ENCODE results near the gene STAU1. TPM values are rescaled to one million over a fixed set of nuclear protein-coding genes. Genes with fewer than 3 reads are reported as not detected.

The STAU1 gene
- total RNA-seq, 4 donors from 2014 or later, result 64.2 to 79.8 (median 70.9) TPM

GRCh38 chr20:49078310-49078709, 109.8 kb downstream of the STAU1 start:
- Histone ChIP-seq H3K27me3 (no peaks in the 10 kb centered on the region), H3K9me3 (no peaks in the 10 kb centered on the region), H3K27ac (no peak overlapping the region), H3K36me3 (peaks cover 2 to 100% (median 34%) of the 10 kb centered on the region in 3 donors), H3K4me3 (no peak overlapping the region), H3K4me1 (no peaks in the 10 kb centered on the region)
- TF ChIP-seq POLR2A (IDR thresholded peaks at IDR 0.05), result no peak
- no peak for TF ChIP-seq EP300 (IDR thresholded peaks at IDR 0.05)
- TF ChIP-seq CTCF (IDR thresholded peaks at IDR 0.05), result no peak
- WGBS, 2 donors, result 88 to 92% methylated on average over 3 of the region's 3 CpGs
- DNase-seq (ENCODE audit: low spot score in 2 of 2), result no peak

- DNase-seq (ENCODE audit: low spot score in 2 of 2), result no peak
- Histone ChIP-seq H3K4me1 (no peaks in the 10 kb centered on the region), H3K36me3 (peaks cover 2 to 99% (median 23%) of the 10 kb centered on the region in 3 donors), H3K27ac (no peak overlapping the region), H3K9me3 (no peaks in the 10 kb centered on the region), H3K27me3 (no peaks in the 10 kb centered on the region), H3K4me3 (no peak overlapping the region)
- WGBS, 2 donors, result 46 to 89% methylated on average over 2 of the region's 2 CpGs
- TF ChIP-seq CTCF (IDR thresholded peaks at IDR 0.05) (no peak), EP300 (IDR thresholded peaks at IDR 0.05) (no peak), POLR2A (IDR thresholded peaks at IDR 0.05) (no peak)
Measured at GRCh38 chr20:49074521-49074920, 113.6 kb downstream of the STAU1 start.

Other genes with a start within 250 kb of the STAU1 start
- 10 to 100 TPM; 23.9 to 42.0 (median 38.5) TPM for gene CSE1L, start 142.0 kb downstream of the STAU1 start, total RNA-seq
- 10 to 100 TPM; 24.5 to 33.4 (median 28.3) TPM for gene DDX27, start 31.1 kb upstream of the STAU1 start, total RNA-seq
- gene ZNFX1, start 89.7 kb upstream of the STAU1 start, total RNA-seq, result 10 to 100 TPM; 35.0 to 45.2 (median 39.1) TPM